ENCODE measurements around the gene THOC1.
"Not testable (repeated sequence)": the region's sequence is repeated elsewhere in the genome, so short reads cannot be mapped to it uniquely, and the experiment has no call there.

Gene THOC1

GRCh38 chr18:294566-294965 lies 26.7 kb upstream of the THOC1 start:
- H3K27me3 Mint-ChIP-seq: peaks cover 6 to 12% of the 10 kb centered on the region in 2 donors
- H3K27ac Mint-ChIP-seq: no peak overlapping the region
- no peak overlapping the region for H3K4me3 Mint-ChIP-seq
- H3K36me3 Mint-ChIP-seq: no peaks in the 10 kb centered on the region
- no peak for DNase-seq
- no peaks in the 10 kb centered on the region for H3K4me1 Mint-ChIP-seq
- ATAC-seq (replicated peaks): no peak
- H3K9me3 Mint-ChIP-seq: no peaks in the 10 kb centered on the region

GRCh38 chr18:293536-293935 lies 25.7 kb upstream of the THOC1 start:
- ATAC-seq (replicated peaks) (no peak), DNase-seq (no peak)
- Mint-ChIP-seq H3K4me1 (no peaks in the 10 kb centered on the region), H3K36me3 (no peaks in the 10 kb centered on the region), H3K4me3 (no peak overlapping the region), H3K9me3 (no peaks in the 10 kb centered on the region), H3K27ac (no peak overlapping the region), H3K27me3 (peaks cover 6 to 12% of the 10 kb centered on the region in 2 donors)

GRCh38 chr18:292271-292670 lies 24.4 kb upstream of the THOC1 start:
- H3K9me3 Mint-ChIP-seq: no peaks in the 10 kb centered on the region
- H3K4me3 Mint-ChIP-seq: no peak overlapping the region
- no peak overlapping the region for H3K27ac Mint-ChIP-seq
- DNase-seq (no peak), ATAC-seq (replicated peaks) (no peak)
- H3K4me1 Mint-ChIP-seq: no peaks in the 10 kb centered on the region
- no peaks in the 10 kb centered on the region for H3K36me3 Mint-ChIP-seq
- peaks cover 6 to 12% of the 10 kb centered on the region in 2 donors for H3K27me3 Mint-ChIP-seq

- not testable (repeated sequence) for H3K36me3 Mint-ChIP-seq; DNase-seq; H3K9me3 Mint-ChIP-seq; H3K4me3 Mint-ChIP-seq; H3K4me1 Mint-ChIP-seq; H3K27ac Mint-ChIP-seq; ATAC-seq (replicated peaks)
- peaks cover 6 to 17% of the 10 kb centered on the region in 2 donors for H3K27me3 Mint-ChIP-seq
These were observed 22.1 kb upstream of the THOC1 start for GRCh38 chr18:289970-290369.

- H3K4me3 Mint-ChIP-seq: no peak overlapping the region
- no peaks in the 10 kb centered on the region for H3K36me3 Mint-ChIP-seq
- H3K4me1 Mint-ChIP-seq: no peaks in the 10 kb centered on the region
- H3K27ac Mint-ChIP-seq: no peak overlapping the region
- ATAC-seq (replicated peaks): no peak
- DNase-seq: no peak
- H3K27me3 Mint-ChIP-seq: peaks cover 6 to 14% of the 10 kb centered on the region in 2 donors
- H3K9me3 Mint-ChIP-seq: no peaks in the 10 kb centered on the region
These were observed 21.2 kb upstream of the THOC1 start for GRCh38 chr18:289026-289425.

- H3K4me1 Mint-ChIP-seq: no peaks in the 10 kb centered on the region
- H3K4me3 Mint-ChIP-seq: no peak overlapping the region
- H3K27me3 Mint-ChIP-seq: peaks cover 9 to 10% of the 10 kb centered on the region in 2 donors
- no peaks in the 10 kb centered on the region for H3K9me3 Mint-ChIP-seq
- no peaks in the 10 kb centered on the region for H3K36me3 Mint-ChIP-seq
- ATAC-seq (replicated peaks) (no peak), DNase-seq (no peak)
- H3K27ac Mint-ChIP-seq: no peak overlapping the region
These were observed 18.9 kb upstream of the THOC1 start for GRCh38 chr18:286515-287310.

GRCh38 chr18:285817-286216 lies 18.0 kb upstream of the THOC1 start:
- DNase-seq (no peak), ATAC-seq (replicated peaks) (no peak)
- no peaks in the 10 kb centered on the region for H3K36me3 Mint-ChIP-seq
- H3K9me3 Mint-ChIP-seq: no peaks in the 10 kb centered on the region
- H3K4me3 Mint-ChIP-seq: no peak overlapping the region
- H3K4me1 Mint-ChIP-seq: no peaks in the 10 kb centered on the region
- H3K27me3 Mint-ChIP-seq: peaks cover 10 to 18% of the 10 kb centered on the region in 2 donors
- H3K27ac Mint-ChIP-seq: no peak overlapping the region

- H3K36me3 Mint-ChIP-seq: peaks cover 3 to 9% of the 10 kb centered on the region in 2 donors
- ATAC-seq (replicated peaks): no peak
- DNase-seq: no peak
- H3K4me1 Mint-ChIP-seq: no peaks in the 10 kb centered on the region
- H3K4me3 Mint-ChIP-seq: no peak overlapping the region
- H3K9me3 Mint-ChIP-seq: peaks cover 0 to 10% of the 10 kb centered on the region in 2 donors
- no peak overlapping the region for H3K27ac Mint-ChIP-seq
- H3K27me3 Mint-ChIP-seq: peaks cover 5 to 7% of the 10 kb centered on the region in 2 donors
These were observed 7.6 kb upstream of the THOC1 start for GRCh38 chr18:275486-275885.

GRCh38 chr18:274313-274712 lies 6.5 kb upstream of the THOC1 start:
- Mint-ChIP-seq H3K27me3 (peaks cover 5 to 7% of the 10 kb centered on the region in 2 donors), H3K4me3 (no peak overlapping the region), H3K36me3 (peaks cover 3 to 9% of the 10 kb centered on the region in 2 donors), H3K27ac (no peak overlapping the region), H3K4me1 (peaks cover 0 to 6% of the 10 kb centered on the region in 2 donors), H3K9me3 (peaks cover 0 to 10% of the 10 kb centered on the region in 2 donors)
- DNase-seq (no peak), ATAC-seq (replicated peaks) (no peak)

GRCh38 chr18:273525-273924 lies 5.7 kb upstream of the THOC1 start:
- Mint-ChIP-seq H3K9me3 (peaks cover 0 to 10% of the 10 kb centered on the region in 2 donors), H3K27ac (no peak overlapping the region)
- no peak for ATAC-seq (replicated peaks)

GRCh38 chr18:272650-273049 lies 4.8 kb upstream of the THOC1 start:
- no peak for ATAC-seq (replicated peaks)
- Mint-ChIP-seq H3K27ac (no peak overlapping the region), H3K4me3 (no peak overlapping the region), H3K4me1 (peaks cover 5 to 16% of the 10 kb centered on the region in 2 donors), H3K27me3 (peaks cover 5 to 6% of the 10 kb centered on the region in 2 donors), H3K36me3 (peaks cover 6 to 14% of the 10 kb centered on the region in 2 donors), H3K9me3 (peaks cover 0 to 7% of the 10 kb centered on the region in 2 donors)
- DNase-seq: no peak

More at GRCh38 chr18:273525-273924, 5.7 kb upstream of the THOC1 start:
- no peak overlapping the region for H3K4me3 Mint-ChIP-seq
- H3K36me3 Mint-ChIP-seq: peaks cover 3 to 9% of the 10 kb centered on the region in 2 donors
- H3K27me3 Mint-ChIP-seq: peaks cover 5 to 7% of the 10 kb centered on the region in 2 donors
- H3K4me1 Mint-ChIP-seq: peaks cover 3 to 14% of the 10 kb centered on the region in 2 donors
- DNase-seq: no peak

- no peaks in the 10 kb centered on the region for H3K27me3 Mint-ChIP-seq
- peaks cover 9 to 16% of the 10 kb centered on the region in 2 donors for H3K36me3 Mint-ChIP-seq
- ATAC-seq (replicated peaks) (no peak), DNase-seq (no peak)
- no peak overlapping the region for H3K4me3 Mint-ChIP-seq
- peaks cover 10 to 22% of the 10 kb centered on the region in 2 donors for H3K4me1 Mint-ChIP-seq
- H3K9me3 Mint-ChIP-seq: no peaks in the 10 kb centered on the region
- no peak overlapping the region for H3K27ac Mint-ChIP-seq
These were observed 1.7 kb upstream of the THOC1 start for GRCh38 chr18:269480-270095.

GRCh38 chr18:267380-267687 lies 513 bp downstream of the THOC1 start:
- Mint-ChIP-seq H3K36me3 (peaks cover 14 to 23% of the 10 kb centered on the region in 2 donors), H3K4me1 (peaks cover 14 to 22% of the 10 kb centered on the region in 2 donors), H3K9me3 (no peaks in the 10 kb centered on the region), H3K27me3 (no peaks in the 10 kb centered on the region), H3K27ac (peak overlapping the region; percentile 100), H3K4me3 (peak overlapping the region; percentile 99 to 100)
- ATAC-seq (replicated peaks) (peak in 1 of 2 donors; percentile 32), DNase-seq (no peak)

- Mint-ChIP-seq H3K36me3 (peaks cover 26 to 40% of the 10 kb centered on the region in 2 donors), H3K4me1 (peaks cover 6 to 11% of the 10 kb centered on the region in 2 donors), H3K4me3 (no peak overlapping the region), H3K9me3 (no peaks in the 10 kb centered on the region), H3K27ac (no peak overlapping the region), H3K27me3 (no peaks in the 10 kb centered on the region)
- ATAC-seq (replicated peaks): no peak
- no peak for DNase-seq
These were observed 6.3 kb downstream of the THOC1 start for GRCh38 chr18:261398-262073.

All from stimulated activated naive B cell treated with anti-CD40 and anti-IgM and Interleukin-4, amounts not matched to agents 10 μg/mL and 1 μg/mL and 100 μg/mL, for 72 hours (primary cell).